LHCN-M2 (cell line): ENCODE results near the gene LONRF2. TPM values are rescaled to one million over a fixed set of nuclear protein-coding genes. Genes with fewer than 3 reads are reported as not detected.

Source experiments
- DNase-seq: peaks from one replicate; pipeline ENCODE4 v3.0.0-alpha.2; 2012; ENCODE audit warnings: low read depth
- total RNA-seq: library from RNA; depleted of rRNA; stranded (reverse); fragments of >200 nt; gene quantifications from 2 replicates; pipeline ENCODE4 v1.2.3, GENCODE V29; 2014; rRNA removed

The LONRF2 gene
- total RNA-seq, 1 experiment from 2014 or later, result not detected

DNA sequence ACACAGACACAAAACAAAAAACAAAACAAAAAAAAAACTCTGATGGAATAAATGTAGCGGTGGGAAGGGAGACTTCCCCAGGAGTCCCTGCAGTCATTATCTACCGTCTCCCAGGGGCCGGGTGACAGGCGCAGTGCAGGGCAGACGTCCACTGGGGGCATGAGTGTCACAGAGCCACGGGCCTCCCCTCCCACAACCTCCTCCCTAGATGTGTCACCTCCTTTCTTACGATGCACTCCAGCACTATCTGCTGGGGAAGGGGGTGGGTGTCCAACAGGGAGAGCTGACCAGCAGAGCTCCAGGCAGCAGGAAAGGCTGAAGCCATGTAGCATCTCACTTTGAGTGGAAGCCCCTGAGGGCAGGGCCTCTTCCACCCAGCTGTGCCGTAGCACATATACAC is 84.5 kb downstream of the LONRF2 start:
- no peak for DNase-seq

DNA sequence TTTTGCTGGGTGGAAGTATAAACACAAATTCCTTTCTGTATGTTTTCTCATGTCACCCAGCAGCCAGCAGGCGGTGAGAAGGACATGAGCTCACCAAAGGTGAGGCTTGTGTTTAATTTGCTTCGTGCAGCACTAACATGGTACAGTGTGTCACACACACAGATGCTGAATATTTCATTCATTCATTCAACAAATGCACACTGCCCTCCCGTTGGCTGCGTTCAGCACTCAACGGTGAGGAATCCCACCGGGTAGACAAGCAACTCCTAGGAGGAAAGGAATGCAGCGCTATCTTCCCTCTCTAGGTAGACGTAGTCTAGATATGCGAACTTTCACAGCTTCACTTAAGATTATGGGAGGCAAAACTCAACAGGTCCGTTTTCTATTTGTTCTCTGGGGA is 85.1 kb downstream of the LONRF2 start:
- no peak for DNase-seq

DNA sequence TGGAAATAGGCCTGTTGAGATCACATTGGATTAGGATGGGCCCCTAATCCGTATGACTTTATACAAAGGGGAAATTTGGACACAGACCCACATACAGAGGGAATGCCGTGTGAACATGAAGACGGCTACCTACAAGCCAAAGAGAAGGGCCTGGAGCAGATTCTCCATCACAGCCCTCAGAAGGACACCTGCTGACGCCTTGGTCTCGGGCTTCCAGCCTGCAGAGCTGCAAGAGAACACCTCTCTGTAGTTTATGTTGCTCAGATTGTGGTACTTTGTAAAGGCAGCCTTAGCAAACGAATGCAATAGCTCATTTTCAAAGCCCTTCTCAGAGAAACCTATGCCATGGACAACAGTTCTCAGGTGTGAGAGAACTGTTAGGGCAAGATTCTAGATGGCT is 86.1 kb downstream of the LONRF2 start:
- DNase-seq, result no peak

DNA sequence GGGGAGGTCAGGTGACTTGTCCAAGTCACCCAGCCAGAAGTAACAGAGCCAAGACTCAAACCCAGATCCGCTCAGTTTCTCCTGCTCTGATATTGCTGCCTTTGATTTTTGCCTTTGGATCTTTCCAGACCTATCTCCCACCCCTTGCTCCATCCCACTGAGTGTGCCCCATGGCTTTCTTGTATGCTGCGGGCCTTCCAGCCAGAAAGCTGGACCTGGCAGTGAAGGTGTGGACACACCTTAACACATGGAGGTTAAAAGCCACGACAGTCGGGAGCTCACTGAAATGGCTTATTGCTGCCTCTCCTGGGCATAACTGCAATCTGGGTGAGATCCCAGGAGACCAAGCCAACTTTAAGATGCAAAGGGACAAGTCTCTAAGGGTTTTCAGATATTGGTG is 86.7 kb downstream of the LONRF2 start:
- no peak for DNase-seq

DNA sequence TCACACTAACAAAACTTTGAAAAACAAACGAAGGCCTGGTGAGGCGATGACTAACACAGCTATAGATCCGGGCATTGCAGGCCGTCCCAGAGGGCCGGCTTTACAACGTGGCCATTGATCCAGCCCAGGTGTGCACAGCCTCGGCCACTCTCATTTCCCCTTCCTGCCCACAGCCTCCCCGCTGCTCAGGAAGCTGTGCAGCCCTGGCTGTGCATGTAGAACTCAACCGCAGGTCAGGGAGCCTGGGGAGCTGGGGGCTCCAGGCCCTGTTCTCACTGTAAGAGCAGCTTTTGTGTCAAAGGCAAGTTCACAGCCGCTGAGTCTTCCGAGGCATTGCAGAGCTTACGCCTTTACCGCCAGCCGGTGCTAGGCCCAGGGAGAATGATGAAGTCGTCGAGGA is 87.2 kb downstream of the LONRF2 start:
- DNase-seq, result no peak

DNA sequence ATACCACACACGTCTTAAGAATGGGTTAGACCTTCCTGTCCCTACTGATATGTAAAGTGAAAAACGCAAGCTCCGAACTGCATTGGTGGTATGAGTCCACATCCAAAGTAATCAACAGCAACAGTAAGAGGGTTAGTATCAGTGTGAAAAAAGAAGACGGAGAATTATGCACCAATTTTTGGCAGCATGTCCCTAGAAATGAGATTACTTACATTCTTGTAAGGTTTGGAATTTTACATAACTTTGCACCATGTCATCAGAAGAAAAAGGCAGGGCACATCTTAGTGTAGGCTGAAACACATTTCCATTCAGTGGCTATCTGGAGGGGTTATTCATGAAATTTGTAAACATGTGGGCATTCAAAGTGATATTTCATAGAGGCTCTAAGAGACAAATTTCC is 88.2 kb downstream of the LONRF2 start:
- no peak for DNase-seq

DNA sequence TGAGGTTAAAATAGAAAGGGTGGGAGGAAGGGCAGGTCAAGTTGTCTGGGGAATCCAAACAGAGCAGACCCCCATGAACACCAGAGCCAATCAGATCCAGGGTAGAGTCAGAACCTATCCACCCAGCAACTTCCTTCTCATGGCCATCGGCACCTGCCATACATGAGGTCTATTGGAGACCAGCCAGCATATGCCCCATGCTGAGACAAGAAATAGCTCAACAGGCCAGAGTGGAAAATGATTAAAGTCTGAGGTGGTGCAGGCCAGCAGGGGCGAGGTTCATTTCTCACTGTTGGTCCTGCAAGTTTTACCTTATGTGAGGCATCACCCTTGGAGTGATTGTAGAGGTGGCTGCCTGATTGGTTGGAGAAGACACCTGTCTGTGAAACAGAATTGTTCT is 89.2 kb downstream of the LONRF2 start:
- DNase-seq, result no peak

DNA sequence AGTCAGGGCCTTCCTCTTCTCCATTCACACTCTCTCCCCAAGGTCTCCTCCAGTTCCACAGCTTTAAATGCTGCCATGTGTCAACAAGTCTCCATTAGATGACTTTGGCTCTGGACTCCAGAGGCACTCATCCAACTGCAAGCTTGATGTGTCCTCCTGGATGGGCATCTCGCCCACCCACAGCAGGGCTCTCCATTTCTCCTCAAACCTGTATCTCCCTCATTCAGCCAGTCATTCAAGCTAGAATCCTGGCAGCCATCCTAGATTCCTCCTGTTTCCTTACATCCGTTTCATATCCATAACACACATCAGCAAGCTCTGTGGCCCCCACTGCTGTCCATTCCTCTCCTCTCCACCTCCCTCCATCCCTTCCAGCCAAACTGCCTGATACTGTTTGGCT is 91.5 kb downstream of the LONRF2 start:
- DNase-seq, result no peak

DNA sequence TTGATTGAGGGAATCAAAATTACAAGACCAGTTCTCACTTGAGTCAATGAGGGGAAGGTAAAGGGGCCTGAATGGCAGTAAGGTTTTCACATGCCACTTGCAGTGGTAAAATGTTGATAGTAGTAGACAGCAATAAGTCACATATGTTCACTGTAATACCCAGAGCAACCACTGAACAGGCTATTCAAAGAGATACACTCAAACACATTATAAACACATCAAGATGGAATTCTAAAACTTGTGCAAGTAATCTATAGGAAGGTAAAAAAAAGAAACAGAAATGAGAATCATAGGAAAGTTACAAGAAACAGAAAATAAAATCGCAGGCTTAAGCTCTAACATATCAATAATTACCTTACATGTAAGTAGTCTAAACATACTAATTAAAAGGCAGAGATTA is 93.3 kb downstream of the LONRF2 start:
- DNase-seq, result no peak

DNA sequence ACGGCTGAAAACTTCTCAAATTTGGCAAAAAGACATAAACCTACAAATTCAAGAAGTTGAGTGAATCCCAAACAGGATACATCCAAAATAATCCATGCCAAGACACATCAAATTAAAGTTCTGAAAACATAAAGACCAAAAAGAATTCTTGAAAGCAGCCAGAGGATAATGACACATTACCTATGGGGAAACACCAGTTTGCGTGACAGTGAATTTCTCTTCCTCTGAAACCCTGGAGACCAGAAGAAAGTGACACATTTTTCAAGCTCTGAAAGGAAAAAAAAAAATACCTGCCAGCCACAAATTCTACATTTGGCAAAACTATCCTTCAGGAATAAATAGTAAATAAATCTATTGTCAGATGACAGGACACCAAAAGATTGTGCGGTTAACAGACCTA is 93.9 kb downstream of the LONRF2 start:
- DNase-seq, result no peak

DNA sequence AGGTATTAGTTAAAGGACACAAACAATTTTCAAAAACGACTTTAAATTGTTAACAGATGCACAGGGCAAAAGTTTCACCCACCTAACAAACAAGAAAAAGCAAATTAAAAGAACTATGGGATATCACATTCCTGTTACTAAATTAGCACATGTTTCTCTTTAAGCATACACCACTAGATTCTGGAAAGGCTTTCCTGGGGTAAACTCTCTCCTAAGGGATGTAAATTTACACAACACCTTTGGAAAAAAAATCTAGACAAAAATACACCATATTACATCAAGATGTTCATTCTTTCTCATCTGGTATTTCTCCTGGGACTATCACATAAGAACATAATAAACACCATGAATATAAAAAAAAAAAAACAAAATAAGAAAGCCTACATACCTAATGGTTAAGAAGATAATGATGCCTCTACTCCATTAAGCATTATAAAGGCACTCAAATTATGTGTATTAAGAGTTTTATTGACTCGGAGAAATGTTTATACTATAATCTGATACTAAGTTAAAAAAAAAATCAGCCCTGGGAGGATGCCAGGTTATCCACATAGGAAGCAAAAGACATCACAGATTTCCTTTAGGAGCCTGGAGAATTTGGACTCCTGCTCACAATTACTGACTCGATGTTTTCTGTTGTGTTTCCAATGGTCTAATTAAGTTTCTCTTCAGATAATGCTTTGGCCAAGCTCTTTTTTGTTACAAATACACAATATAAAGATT is 97.2 kb downstream of the LONRF2 start:
- DNase-seq, result no peak

DNA sequence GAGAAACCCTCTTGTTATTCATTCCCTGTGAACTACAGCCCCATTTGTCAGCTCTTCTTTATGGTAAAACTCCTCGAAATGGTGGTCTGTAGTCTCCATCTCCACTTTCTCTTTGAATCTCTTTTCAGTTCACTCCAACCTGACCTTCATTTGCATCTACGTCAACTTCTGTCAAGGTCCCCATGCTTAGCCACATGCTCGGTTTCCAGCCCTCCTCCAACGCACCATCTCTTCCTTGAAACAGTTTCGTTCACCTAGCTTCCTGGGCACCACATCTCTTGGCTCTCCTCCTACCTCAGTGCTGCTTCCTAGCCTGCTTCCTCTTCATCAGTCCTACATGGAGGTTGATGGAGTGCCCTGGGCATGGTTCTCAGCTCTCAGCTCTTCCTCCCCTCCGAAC is 98.8 kb downstream of the LONRF2 start:
- DNase-seq, result no peak

Other genes starting within 250 kb of the LONRF2 start
- gene AFF3, start 179.9 kb downstream of the LONRF2 start, total RNA-seq, result under 0.01 TPM in 1 of 2 replicates, not detected in the other
- 12.4 and 17.1 TPM in 2 replicates for gene CHST10, start 95.2 kb upstream of the LONRF2 start, total RNA-seq
- gene NMS, start 148.0 kb upstream of the LONRF2 start, total RNA-seq, result not detected in 2 replicates
- gene PDCL3, start 240.5 kb upstream of the LONRF2 start, total RNA-seq, result 16.3 and 23.8 TPM in 2 replicates